IMR-90 (cell line): ENCODE measurements around the gene ANKRD40CL. TPM values are rescaled to one million over a fixed set of nuclear protein-coding genes. Genes with fewer than 3 reads are reported as not detected.

Experiments used
- ATAC-seq: fragments of 200-7000 bp; cut with Tn5 transposase; 2 replicates; pipeline ENCODE4 v1.9.1; 2020; ENCODE audit warnings: low read depth, mild to moderate bottlenecking, moderate library complexity
- BruUV-seq: library from RNA; stranded (reverse); fragments of 400-500 nt; replicated peaks from 2 replicates; lab custom pipeline; 2021; lab: Mats Ljungman, UMichigan
- CTCF ChIA-PET: fragments of 300-600 bp; formaldehyde crosslinking; extraction: SDS; loops from one replicate; lab custom pipeline; 2021; ENCODE audit warnings: antibody characterized with exemption; lab: Yijun Ruan, JAX
- POLR2A ChIA-PET: fragments of 300-600 bp; sonication (Branson Sonifier 250); formaldehyde crosslinking; loops from one replicate; lab custom pipeline; 2022; ENCODE audit warnings: antibody characterized with exemption; ENCODE audit not compliant: unreplicated experiment; lab: Charles Lee
- DNase-seq: peaks from one replicate; pipeline ENCODE4 v3.0.0; 2013
- H2AFZ ChIP-seq: replicated peaks from 2 replicates; pipeline ENCODE3; 2013; ENCODE audit warnings: low read length, mild to moderate bottlenecking; ENCODE audit not compliant: poor library complexity
- H2AK5ac ChIP-seq: 2 replicates; pipeline ENCODE4 v1.6.1; 2013; ENCODE audit warnings: low read depth, low read length, inconsistent platforms
- H2AK9ac ChIP-seq: replicated peaks from 2 replicates; pipeline ENCODE3; 2013; ENCODE audit warnings: mild to moderate bottlenecking, low read depth, low read length, moderate library complexity; ENCODE audit not compliant: poor library complexity
- H2BK120ac ChIP-seq: 2 replicates; pipeline ENCODE4 v1.6.1; 2013; ENCODE audit warnings: low read depth, low read length, inconsistent platforms
- H2BK15ac ChIP-seq: 3 replicates; pipeline ENCODE4 v1.6.1; 2013; ENCODE audit warnings: low read depth, low read length, inconsistent platforms
- H2BK20ac ChIP-seq: 2 replicates; pipeline ENCODE4 v1.6.1; 2013; ENCODE audit warnings: low read depth, mild to moderate bottlenecking, inconsistent platforms, low read length, moderate library complexity
- H2BK5ac ChIP-seq: 2 replicates; pipeline ENCODE4 v1.6.1; 2013; ENCODE audit warnings: mild to moderate bottlenecking, low read depth, low read length, inconsistent platforms; ENCODE audit not compliant: poor library complexity, severe bottlenecking
- H3K14ac ChIP-seq: replicated peaks from 2 replicates; pipeline ENCODE4 v1.6.1; 2013; ENCODE audit warnings: low read depth, low read length, inconsistent platforms
- H3K18ac ChIP-seq: 2 replicates; pipeline ENCODE4 v1.6.1; 2013; ENCODE audit warnings: low read depth, low read length, control low read depth
- H3K23ac ChIP-seq: 2 replicates; pipeline ENCODE4 v1.6.1; 2013; ENCODE audit warnings: low read depth, low read length, inconsistent platforms
- H3K27ac ChIP-seq: 2 replicates; pipeline ENCODE4 v1.5.1; 2013; ENCODE audit warnings: mild to moderate bottlenecking, control low read depth, low read length; ENCODE audit not compliant: insufficient read depth
- H3K27me3 ChIP-seq: 2 replicates; pipeline ENCODE4 v1.6.1; 2013; ENCODE audit warnings: low read length; ENCODE audit not compliant: control insufficient read depth, insufficient read depth
- H3K36me3 ChIP-seq: 2 replicates; pipeline ENCODE4 v1.6.1; 2013; ENCODE audit warnings: low read length, mixed read lengths; ENCODE audit not compliant: control insufficient read depth, insufficient read depth
- H3K4ac ChIP-seq: 2 replicates; pipeline ENCODE4 v1.6.1; 2013; ENCODE audit warnings: low read depth, low read length, inconsistent platforms
- H3K4me1 ChIP-seq: 2 replicates; pipeline ENCODE4 v1.6.1; 2013; ENCODE audit warnings: low read length, mixed read lengths; ENCODE audit not compliant: control insufficient read depth, insufficient read depth
- H3K4me2 ChIP-seq: 2 replicates; pipeline ENCODE4 v1.6.1; 2013; ENCODE audit warnings: low read depth, mild to moderate bottlenecking, control low read depth, low read length, moderate library complexity
- H3K4me3 ChIP-seq: 2 replicates; pipeline ENCODE4 v1.5.1; 2013; ENCODE audit warnings: low read depth, mild to moderate bottlenecking, control low read depth, low read length, moderate library complexity; ENCODE audit not compliant: insufficient read depth
- H3K56ac ChIP-seq: 2 replicates; pipeline ENCODE4 v1.6.1; 2013; ENCODE audit warnings: low read length, inconsistent platforms; ENCODE audit not compliant: insufficient read depth; ENCODE audit errors: extremely low read depth
- H3K79me1 ChIP-seq, 2 experiments: 2 replicates each; pipeline ENCODE4 v1.6.1; 2013; ENCODE audit warnings: low read length in 2 of 2, inconsistent platforms in 1 of 2, low read depth in 1 of 2
- H3K9ac ChIP-seq: 2 replicates; pipeline ENCODE4 v1.6.1; 2013; ENCODE audit warnings: low read depth, low read length, control low read depth
- H3K9me1 ChIP-seq: 2 replicates; pipeline ENCODE4 v1.6.1; 2013; ENCODE audit warnings: low read length, inconsistent platforms; ENCODE audit not compliant: insufficient read depth
- H3K9me3 ChIP-seq: 2 replicates; pipeline ENCODE4 v1.6.1; 2013; ENCODE audit warnings: low read length; ENCODE audit not compliant: control insufficient read depth, insufficient read depth
- H4K20me1 ChIP-seq: 2 replicates; pipeline ENCODE4 v1.6.1; 2013; ENCODE audit warnings: low read length, inconsistent platforms; ENCODE audit not compliant: insufficient read depth
- H4K5ac ChIP-seq: 2 replicates; pipeline ENCODE4 v1.6.1; 2013; ENCODE audit warnings: mild to moderate bottlenecking, low read depth, low read length, control low read depth
- H4K8ac ChIP-seq, 2 experiments: 2 replicates each; pipeline ENCODE4 v1.6.1; 2013; ENCODE audit warnings: low read depth in 2 of 2, low read length in 2 of 2, control low read depth in 1 of 2, inconsistent platforms in 1 of 2
- H4K91ac ChIP-seq: 2 replicates; pipeline ENCODE4 v1.6.1; 2013; ENCODE audit warnings: low read depth, low read length, inconsistent platforms; ENCODE audit not compliant: insufficient read depth
- BHLHE40 ChIP-seq: fragments of 150-350 bp; IDR thresholded peaks from 2 replicates; pipeline ENCODE4 v1.6.1; 2016; ENCODE audit warnings: mild to moderate bottlenecking, low read depth, low read length
- CEBPB ChIP-seq: IDR thresholded peaks from 2 replicates; pipeline ENCODE4 v1.6.1; 2012; ENCODE audit warnings: low read depth, low read length, improper control_type of control experiment
- CHD1 ChIP-seq: IDR thresholded peaks from 2 replicates; pipeline ENCODE4 v1.6.1; 2012; ENCODE audit warnings: low read depth, low read length, improper control_type of control experiment
- CTCF ChIP-seq: conservative IDR thresholded peaks from 2 replicates; pipeline ENCODE4 v1.5.1; 2012; ENCODE audit warnings: mild to moderate bottlenecking, low read depth, low read length, improper control_type of control experiment
- FOS ChIP-seq: fragments of 150-350 bp; IDR thresholded peaks from 2 replicates; pipeline ENCODE4 v1.6.1; 2016; ENCODE audit warnings: low read depth, low read length
- MAFK ChIP-seq: IDR thresholded peaks from 2 replicates; pipeline ENCODE4 v1.6.1; 2012; ENCODE audit warnings: low read depth, low read length, improper control_type of control experiment
- MAZ ChIP-seq: IDR thresholded peaks from 2 replicates; pipeline ENCODE4 v1.6.1; 2012; ENCODE audit warnings: low read depth, mild to moderate bottlenecking, low read length, improper control_type of control experiment, moderate library complexity, borderline replicate concordance
- MXI1 ChIP-seq: IDR thresholded peaks from 2 replicates; pipeline ENCODE4 v1.6.1; 2012; ENCODE audit warnings: low read depth, mild to moderate bottlenecking, low read length, moderate library complexity, borderline replicate concordance
- NFE2L2 ChIP-seq: fragments of 150-350 bp; IDR thresholded peaks from 2 replicates; pipeline ENCODE4 v1.6.1; 2016; ENCODE audit warnings: low read depth, mild to moderate bottlenecking, low read length
- POLR2A ChIP-seq: IDR thresholded peaks from 2 replicates; pipeline ENCODE4 v1.6.1; 2012; ENCODE audit warnings: mild to moderate bottlenecking, low read depth, low read length
- RCOR1 ChIP-seq: IDR thresholded peaks from 2 replicates; pipeline ENCODE4 v1.6.1; 2012; ENCODE audit warnings: mild to moderate bottlenecking, low read length, improper control_type of control experiment; ENCODE audit not compliant: insufficient replicate concordance
- RFX5 ChIP-seq: IDR thresholded peaks from 2 replicates; pipeline ENCODE4 v1.8.0; 2012; ENCODE audit warnings: low read depth, mild to moderate bottlenecking, low read length, moderate library complexity
- SMC3 ChIP-seq: fragments of 150-350 bp; IDR thresholded peaks from 2 replicates; pipeline ENCODE4 v1.6.1; 2016; ENCODE audit warnings: low read depth, mild to moderate bottlenecking, antibody characterized with exemption, low read length, moderate library complexity
- USF2 ChIP-seq: fragments of 150-350 bp; IDR thresholded peaks from 2 replicates; pipeline ENCODE4 v1.6.1; 2017; ENCODE audit warnings: mild to moderate bottlenecking, antibody characterized with exemption, low read length, low read depth
- WGBS, 2 experiments: methylation state at CpG; one replicate each; pipeline versions ENCODE4 v1.1.5 to v1.1.7; 2013; ENCODE audit warnings: missing lambda C conversion rate in 2 of 2; ENCODE audit not compliant: insufficient read length in 1 of 2; ENCODE audit errors: extremely low coverage in 2 of 2; 5-methylcytosine and 5-hydroxymethylcytosine counted together
- dilution Hi-C: fragments of 300-500 bp; cut with HindIII; formaldehyde crosslinking; loops from one replicate; pipeline ENCODE4 v1.14.3; 2018; ENCODE audit warnings: low sequenced_read_pairs; ENCODE audit not compliant: unreplicated experiment
- in situ Hi-C: fragments of 300-500 bp; cut with MboI; formaldehyde crosslinking; loops from 3 replicates; pipeline ENCODE4 v1.14.3; 2019; ENCODE audit warnings: low sequenced_read_pairs, inconsistent platforms, mixed read lengths
- intact Hi-C: fragments of 100-400 bp; cut with micrococcal nuclease; formaldehyde crosslinking; loops from 2 replicates; pipeline ENCODE4 v1.10.0; 2022
- polyA plus RNA-seq, 3 experiments: library from polyadenylated mRNA; depleted of rRNA; stranded (reverse); fragments of >200 nt; gene quantifications; 2 replicates each; pipeline ENCODE4 v1.2.3, GENCODE V29; 2012; ENCODE audit warnings: low replicate concordance in 1 of 3
- total RNA-seq: library from RNA; depleted of rRNA; stranded (reverse); fragments of >200 nt; gene quantifications from 2 replicates; pipeline ENCODE4 v1.2.3, GENCODE V29; 2012

The ANKRD40CL gene
- total and polyA plus RNA-seq, 2 of the 4 experiments (the other 2 are of a cell fraction) = not detected

GRCh38 chr17:50787106-50787505 is 19.8 kb upstream of the ANKRD40CL start:
- H3K4ac ChIP-seq = peak overlapping the region; percentile 69
- H2AK9ac ChIP-seq = peak overlapping the region; percentile 93
- BruUV-seq = no TSS peak
- 0 out of 2 replicates have a peak overlapping the region, but pooled peaks have one; percentile 23 for H2AK5ac ChIP-seq
- peak overlapping the region; percentile 73 for H4K91ac ChIP-seq
- H2BK20ac ChIP-seq = peak overlapping the region; percentile 48
- H3K56ac ChIP-seq = no peak overlapping the region
- H3K14ac ChIP-seq = peak overlapping the region; percentile 63
- no peaks in the 10 kb centered on the region for H4K20me1 ChIP-seq
- H3K9me1 ChIP-seq = 0 out of 2 replicates have a peak, but pooled peaks cover 3% of the 10 kb centered on the region
- H3K23ac ChIP-seq = peak overlapping the region; percentile 24; the same call in 1 of the 2 replicates
- in situ Hi-C loops = loop anchor here (5.0 kb wide), 1 partner anchor 55 kb away; no protein-coding TSS in a partner anchor
- no peak overlapping the region for H3K4me2 ChIP-seq
- CTCF ChIA-PET = interaction anchor here (1.5 kb wide), 1 partner anchor 170 kb away, joined by 6 read pairs; no protein-coding TSS in a partner anchor
- H4K5ac ChIP-seq = peak overlapping the region; percentile 91
- DNase-seq (no peak), ATAC-seq (no peak)
- TF ChIP-seq CEBPB (no peak), MXI1 (no peak), MAZ (no peak), BHLHE40 (no peak), POLR2A (no peak), NFE2L2 (no peak), USF2 (no peak), RFX5 (no peak), RCOR1 (no peak), FOS (no peak), MAFK (no peak), SMC3 (no peak), CTCF (no peak), CHD1 (no peak)
- no peak overlapping the region for H3K27ac ChIP-seq
- peaks cover 1% of the 10 kb centered on the region for H3K27me3 ChIP-seq
- H2BK15ac ChIP-seq = no peak overlapping the region; the same call in 2 of the 3 replicates
- no peak overlapping the region for H3K9ac ChIP-seq
- H2BK5ac ChIP-seq = no peak overlapping the region
- POLR2A ChIA-PET = no interaction called here
- WGBS, 2 experiments = 64% methylated on average over 4 of the region's 7 CpGs; no CpG with 5 or more reads in 1 of the 2 experiments
- H3K4me1 ChIP-seq = peaks cover 16% of the 10 kb centered on the region
- peak overlapping the region; percentile 76 for H2AFZ ChIP-seq
- H3K18ac ChIP-seq = peak overlapping the region; percentile 30
- H3K79me1 ChIP-seq = no peaks in the 10 kb centered on the region
- peak overlapping the region; percentile 1 to 86; a peak in 3 of 4 replicates for H4K8ac ChIP-seq
- H2BK120ac ChIP-seq = peak overlapping the region; percentile 52
- dilution Hi-C loops = no loop called here
- no peak overlapping the region for H3K4me3 ChIP-seq
- H3K36me3 ChIP-seq = no peaks in the 10 kb centered on the region
- intact Hi-C loops = no loop called here
- no peaks in the 10 kb centered on the region for H3K9me3 ChIP-seq
